CD4-positive, alpha-beta T cell treated with Interferon alpha-2 for 1 hour (primary cell): ENCODE measurements around the gene DMRTC2.

Experiments
- DNase-seq, 2 donors: peaks; one replicate each; pipeline ENCODE4 v3.0.0-alpha.2; 2020 to 2022

The DMRTC2 gene

GRCh38 chr19:41894350-41894749 is 49.5 kb downstream of the DMRTC2 start:
- no peak for DNase-seq

DNA sequence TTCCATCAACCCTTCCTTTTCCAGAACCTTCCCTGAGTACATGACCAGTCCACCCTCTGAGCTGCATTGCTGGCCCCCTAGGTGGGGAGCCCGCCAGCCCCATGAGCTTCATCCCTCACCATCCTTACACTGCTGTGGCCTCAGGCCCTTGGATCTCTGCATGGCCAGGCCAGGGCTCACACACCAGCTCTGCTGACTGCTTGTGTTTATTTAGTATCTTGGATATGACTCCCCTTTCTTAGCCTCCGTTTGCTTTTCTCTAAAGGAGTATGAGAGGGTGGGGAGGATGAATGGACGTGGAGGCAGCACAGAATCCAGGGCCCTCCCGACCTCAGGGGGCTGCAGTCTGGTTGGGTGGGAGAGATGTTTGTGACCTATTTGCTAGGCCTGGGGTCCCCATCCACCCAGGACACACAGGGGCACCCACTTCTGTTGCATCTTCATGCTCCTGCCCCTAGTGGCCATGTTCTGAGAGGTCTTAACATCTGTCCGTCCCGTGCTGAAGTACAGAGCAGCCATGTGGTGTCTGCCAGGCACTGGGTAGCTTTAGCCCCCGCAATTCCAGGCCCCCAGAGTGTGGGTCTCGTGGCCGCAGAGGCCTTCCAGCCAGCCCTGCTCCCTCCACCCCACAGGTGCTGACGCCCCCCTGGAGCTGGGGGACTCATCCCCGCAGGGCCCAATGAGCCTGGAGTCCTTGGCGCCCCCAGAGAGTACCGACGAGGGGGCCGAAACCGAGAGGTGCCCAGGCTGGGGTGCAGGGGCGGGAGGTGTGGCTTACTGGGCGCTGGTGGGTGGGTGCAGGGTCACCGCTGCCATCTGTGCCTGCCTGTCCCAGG is 51.1 kb downstream of the DMRTC2 start:
- DNase-seq, result no peak

- DNase-seq, result no peak
These were observed 51.7 kb downstream of the DMRTC2 start for GRCh38 chr19:41896581-41896942.

- DNase-seq, result no peak
These were observed 52.3 kb downstream of the DMRTC2 start for GRCh38 chr19:41897181-41897580.

GRCh38 chr19:41897820-41898219 is 53.0 kb downstream of the DMRTC2 start:
- DNase-seq, result no peak

DNA sequence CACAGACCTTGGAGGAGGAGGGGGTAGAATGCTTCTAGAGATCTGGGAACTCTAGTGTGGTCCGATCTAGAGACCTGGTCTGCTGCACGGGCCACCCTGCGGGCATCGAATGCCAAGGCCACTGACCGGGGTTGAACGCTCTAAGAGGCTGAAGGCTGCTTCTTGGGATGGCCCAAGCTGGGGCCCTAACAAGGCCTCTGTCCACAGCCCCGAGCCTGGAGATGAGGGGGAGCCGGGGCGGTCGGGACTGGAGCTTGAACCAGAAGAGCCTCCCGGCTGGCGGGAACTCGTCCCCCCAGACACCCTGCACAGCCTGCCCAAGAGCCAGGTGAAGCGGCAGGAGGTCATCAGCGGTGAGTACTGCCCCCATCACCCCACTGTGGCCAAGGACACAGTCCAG is 53.4 kb downstream of the DMRTC2 start:
- DNase-seq, result no peak
